DND-41 (cell line): ENCODE results near the gene CALML3.

Experiments
- ATAC-seq: fragments of 200-7000 bp; cut with Tn5 transposase; 3 replicates; pipeline ENCODE4 v1.9.1; 2021; ENCODE audit warnings: low read depth; ENCODE audit not compliant: insufficient read depth
- DNase-seq: peaks from one replicate; pipeline ENCODE4 v3.0.0-alpha.2; 2020
- H2AFZ ChIP-seq: 2 replicates; pipeline ENCODE4 v1.6.0; 2012; ENCODE audit warnings: low read depth, low read length
- H3K27ac ChIP-seq: 2 replicates; pipeline ENCODE4 v1.5.1; 2012; ENCODE audit warnings: low read length, inconsistent platforms
- H3K27me3 ChIP-seq: fragments of 200-600 bp; sonication (generic); 2 replicates; pipeline ENCODE4 v1.6.0; 2012; ENCODE audit warnings: low read length, mild to moderate bottlenecking, inconsistent platforms; ENCODE audit not compliant: insufficient read depth, poor library complexity
- H3K36me3 ChIP-seq: 2 replicates; pipeline ENCODE4 v1.5.1; 2012; ENCODE audit warnings: low read length, inconsistent platforms; ENCODE audit not compliant: insufficient read depth
- H3K4me1 ChIP-seq: 2 replicates; pipeline ENCODE4 v1.5.1; 2012; ENCODE audit warnings: mild to moderate bottlenecking, low read length; ENCODE audit not compliant: insufficient read depth
- H3K4me2 ChIP-seq: 2 replicates; pipeline ENCODE4 v1.6.0; 2012; ENCODE audit warnings: mild to moderate bottlenecking, moderate library complexity, low read length, inconsistent platforms; ENCODE audit not compliant: insufficient read depth
- H3K4me3 ChIP-seq, 2 experiments: fragments of 200-600 bp in 1 of 2; shearing (Covaris generic) in 1 of 2; 2 replicates each; pipeline ENCODE4 v1.5.1; 2012 to 2016; ENCODE audit warnings: inconsistent platforms in 2 of 2, low read length in 2 of 2, mild to moderate bottlenecking in 2 of 2, low read depth in 1 of 2, moderate library complexity in 1 of 2
- H3K79me2 ChIP-seq: 2 replicates; pipeline ENCODE4 v1.6.0; 2012; ENCODE audit warnings: low read length, inconsistent platforms; ENCODE audit not compliant: insufficient read depth
- H3K9ac ChIP-seq: 2 replicates; pipeline ENCODE4 v1.6.0; 2012; ENCODE audit warnings: low read depth, mild to moderate bottlenecking, inconsistent platforms, low read length, moderate library complexity
- H3K9me3 ChIP-seq: 2 replicates; pipeline ENCODE4 v1.5.1; 2012; ENCODE audit warnings: low read length, moderate library complexity, mild to moderate bottlenecking, inconsistent platforms; ENCODE audit not compliant: insufficient read depth, severe bottlenecking
- H4K20me1 ChIP-seq: 2 replicates; pipeline ENCODE4 v1.6.0; 2012; ENCODE audit warnings: low read length; ENCODE audit not compliant: insufficient read depth
- CTCF ChIP-seq: IDR thresholded peaks from 2 replicates; pipeline ENCODE4 v1.5.1; 2012; ENCODE audit warnings: borderline replicate concordance, low read length, moderate library complexity, mild to moderate bottlenecking; ENCODE audit not compliant: poor library complexity, severe bottlenecking; ENCODE audit errors: extremely low read depth
- EZH2 ChIP-seq: IDR thresholded peaks from 3 replicates; pipeline ENCODE4 v1.6.1; 2012; ENCODE audit warnings: borderline replicate concordance, low read depth, mild to moderate bottlenecking, moderate library complexity, low read length, inconsistent platforms; ENCODE audit not compliant: severe bottlenecking

CALML3 gene

GRCh38 chr10:5546891-5547680 lies 22.3 kb downstream of the CALML3 start:
- ATAC-seq: no peak
- peaks cover 8% of the 10 kb centered on the region; the same call in 1 of the 2 replicates for H3K4me1 ChIP-seq
- H4K20me1 ChIP-seq: no peaks in the 10 kb centered on the region
- no peak overlapping the region for H3K27ac ChIP-seq
- no peak overlapping the region for H3K4me3 ChIP-seq
- peaks cover 4% of the 10 kb centered on the region for H3K9me3 ChIP-seq
- no peak overlapping the region for H2AFZ ChIP-seq
- TF ChIP-seq CTCF: no peak
- no peak for TF ChIP-seq EZH2
- H3K27me3 ChIP-seq: no peaks in the 10 kb centered on the region
- H3K9ac ChIP-seq: no peak overlapping the region
- no peaks in the 10 kb centered on the region for H3K36me3 ChIP-seq
- H3K79me2 ChIP-seq: no peaks in the 10 kb centered on the region
- DNase-seq: no peak
- H3K4me2 ChIP-seq: no peak overlapping the region

- H3K36me3 ChIP-seq: no peaks in the 10 kb centered on the region
- no peaks in the 10 kb centered on the region for H3K79me2 ChIP-seq
- TF ChIP-seq CTCF (no peak), EZH2 (no peak)
- H3K4me3 ChIP-seq: no peak overlapping the region
- H2AFZ ChIP-seq: no peak overlapping the region
- no peak for DNase-seq
- peaks cover 4% of the 10 kb centered on the region for H3K9me3 ChIP-seq
- H3K27me3 ChIP-seq: no peaks in the 10 kb centered on the region
- no peak overlapping the region for H3K9ac ChIP-seq
- H3K4me1 ChIP-seq: peaks cover 8% of the 10 kb centered on the region; the same call in 1 of the 2 replicates
- no peak overlapping the region for H3K27ac ChIP-seq
- no peak overlapping the region for H3K4me2 ChIP-seq
- no peak for ATAC-seq
- H4K20me1 ChIP-seq: no peaks in the 10 kb centered on the region
Observed at GRCh38 chr10:5547681-5547930, 22.8 kb downstream of the CALML3 start.

DNA sequence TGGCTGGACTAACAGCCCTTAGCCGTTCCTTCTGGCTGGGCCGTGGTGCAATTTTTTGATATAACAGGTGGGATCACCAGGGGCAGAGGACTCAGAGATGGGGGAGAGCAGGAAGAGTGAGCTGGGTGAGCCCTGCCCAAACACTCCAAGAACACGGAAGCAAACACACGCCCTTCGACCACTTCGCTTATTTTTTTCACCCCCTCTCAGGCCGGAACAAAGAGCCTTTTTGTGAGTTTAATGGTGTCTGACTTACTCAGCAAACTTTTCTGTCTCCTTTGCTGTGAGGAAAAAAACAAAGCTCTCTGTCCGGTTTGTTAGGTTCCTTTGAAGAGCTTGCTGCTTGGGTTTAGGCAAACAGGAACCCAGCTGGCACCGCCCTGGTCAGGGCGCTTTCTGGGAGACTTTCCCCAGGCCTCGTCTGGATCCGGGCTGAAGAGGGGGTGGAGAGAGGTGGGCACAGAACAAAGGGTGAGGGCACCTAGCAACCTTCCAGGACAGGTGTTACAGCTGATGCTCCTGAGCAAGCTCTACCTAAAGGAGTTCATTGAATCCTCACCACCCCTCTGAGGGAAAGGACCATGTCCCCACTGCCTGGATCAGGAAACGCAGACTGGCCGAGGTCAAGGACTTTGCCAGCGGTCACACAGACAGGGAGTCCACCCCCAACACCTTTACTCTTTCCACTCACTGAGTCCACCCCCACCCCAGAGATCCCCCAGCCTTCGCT lies 23.3 kb downstream of the CALML3 start:
- TF ChIP-seq EZH2 (no peak), CTCF (no peak)

More for the DNA sequence above, 23.3 kb downstream of the CALML3 start:
- H3K27me3 ChIP-seq: no peaks in the 10 kb centered on the region
- no peak overlapping the region for H3K9ac ChIP-seq
- H3K79me2 ChIP-seq: no peaks in the 10 kb centered on the region
- no peak overlapping the region for H3K4me3 ChIP-seq
- no peak overlapping the region for H3K27ac ChIP-seq
- H3K9me3 ChIP-seq: no peaks in the 10 kb centered on the region
- H3K4me1 ChIP-seq: peaks cover 8% of the 10 kb centered on the region; the same call in 1 of the 2 replicates
- H2AFZ ChIP-seq: no peak overlapping the region
- ATAC-seq: no peak
- H3K4me2 ChIP-seq: no peak overlapping the region
- no peak for DNase-seq
- no peaks in the 10 kb centered on the region for H4K20me1 ChIP-seq
- H3K36me3 ChIP-seq: no peaks in the 10 kb centered on the region
